Osteocyte (in vitro differentiated cells): Measurements from ENCODE around the gene RGS17. TPM values are rescaled to one million over a fixed set of nuclear protein-coding genes. Genes with fewer than 3 reads are reported as not detected.
"Not testable (repeated sequence)": the region's sequence is repeated elsewhere in the genome, so short reads cannot be mapped to it uniquely, and the experiment has no call there.

Source experiments
- DNase-seq: peaks from one replicate; pipeline ENCODE4 v3.0.0; 2021; ENCODE audit warnings: mixed read lengths; ENCODE audit not compliant: unreplicated experiment; ENCODE audit errors: extremely low spot score
- H3K27ac Mint-ChIP-seq: one replicate; pipeline ENCODE4 v1.8.0; 2021; ENCODE audit warnings: mild to moderate bottlenecking, mixed read lengths; ENCODE audit not compliant: unreplicated experiment
- H3K27me3 Mint-ChIP-seq: one replicate; pipeline ENCODE4 v1.8.0; 2021; ENCODE audit warnings: mixed read lengths; ENCODE audit not compliant: unreplicated experiment
- H3K36me3 Mint-ChIP-seq: one replicate; pipeline ENCODE4 v1.8.0; 2021; ENCODE audit warnings: mixed read lengths; ENCODE audit not compliant: unreplicated experiment
- H3K4me1 Mint-ChIP-seq: one replicate; pipeline ENCODE4 v1.8.0; 2021; ENCODE audit warnings: mixed read lengths; ENCODE audit not compliant: unreplicated experiment
- H3K4me3 Mint-ChIP-seq: one replicate; pipeline ENCODE4 v1.8.0; 2021; ENCODE audit warnings: mild to moderate bottlenecking, moderate library complexity, mixed read lengths; ENCODE audit not compliant: unreplicated experiment
- H3K9me3 Mint-ChIP-seq: one replicate; pipeline ENCODE4 v1.8.0; 2021; ENCODE audit warnings: mixed read lengths; ENCODE audit not compliant: unreplicated experiment
- CTCF ChIP-seq: fragments of 200-600 bp; sonication (generic); IDR thresholded peaks from 2 replicates; pipeline ENCODE4 v1.5.0; 2021; ENCODE audit warnings: antibody characterized with exemption, mild to moderate bottlenecking, moderate library complexity
- total RNA-seq: library from RNA; stranded (reverse); gene quantifications from 2 replicates; pipeline ENCODE4 v1.2.1, GENCODE V29; 2021

Gene RGS17
- total RNA-seq, 1 donor from 2014 or later: 2.9 TPM

- Mint-ChIP-seq H3K4me1 (peaks cover 56% of the 10 kb centered on the region), H3K27ac (peak overlapping the region; percentile 50), H3K4me3 (no peak overlapping the region), H3K27me3 (no peaks in the 10 kb centered on the region), H3K36me3 (peaks cover 12% of the 10 kb centered on the region), H3K9me3 (no peaks in the 10 kb centered on the region)
- DNase-seq: no peak
- TF ChIP-seq CTCF: no peak
These were observed 153.5 kb downstream of the RGS17 start for GRCh38 chr6:152977556-152977955.

GRCh38 chr6:152976749-152977148 is 154.3 kb downstream of the RGS17 start:
- Mint-ChIP-seq H3K27me3 (no peaks in the 10 kb centered on the region), H3K4me1 (peaks cover 52% of the 10 kb centered on the region), H3K4me3 (no peak overlapping the region), H3K27ac (peak overlapping the region; percentile 31), H3K36me3 (peaks cover 18% of the 10 kb centered on the region), H3K9me3 (no peaks in the 10 kb centered on the region)
- no peak for DNase-seq
- no peak for TF ChIP-seq CTCF

GRCh38 chr6:152975204-152975915 is 155.7 kb downstream of the RGS17 start:
- TF ChIP-seq CTCF: no peak
- Mint-ChIP-seq H3K4me1 (peaks cover 40% of the 10 kb centered on the region), H3K27ac (no peak overlapping the region), H3K27me3 (no peaks in the 10 kb centered on the region), H3K9me3 (no peaks in the 10 kb centered on the region), H3K36me3 (peaks cover 28% of the 10 kb centered on the region), H3K4me3 (no peak overlapping the region)
- no peak for DNase-seq

- Mint-ChIP-seq H3K27ac (no peak overlapping the region), H3K9me3 (peaks cover 7% of the 10 kb centered on the region), H3K27me3 (no peaks in the 10 kb centered on the region), H3K4me1 (peaks cover 31% of the 10 kb centered on the region), H3K4me3 (no peak overlapping the region), H3K36me3 (peaks cover 42% of the 10 kb centered on the region)
- TF ChIP-seq CTCF: no peak
- DNase-seq: no peak
These were observed 157.2 kb downstream of the RGS17 start for GRCh38 chr6:152973916-152974315.

- TF ChIP-seq CTCF: no peak
- Mint-ChIP-seq H3K4me1 (peaks cover 3% of the 10 kb centered on the region), H3K4me3 (no peak overlapping the region), H3K27ac (no peak overlapping the region), H3K36me3 (peaks cover 39% of the 10 kb centered on the region), H3K27me3 (no peaks in the 10 kb centered on the region), H3K9me3 (peaks cover 24% of the 10 kb centered on the region)
- no peak for DNase-seq
These were observed 161.2 kb downstream of the RGS17 start for GRCh38 chr6:152969688-152970418.

GRCh38 chr6:152966168-152966894 is 164.8 kb downstream of the RGS17 start:
- not testable (repeated sequence) for H3K27ac Mint-ChIP-seq, DNase-seq, H3K4me1 Mint-ChIP-seq, H3K4me3 Mint-ChIP-seq
- H3K27me3 Mint-ChIP-seq: peaks cover 22% of the 10 kb centered on the region
- peaks cover 23% of the 10 kb centered on the region for H3K36me3 Mint-ChIP-seq
- H3K9me3 Mint-ChIP-seq: peaks cover 32% of the 10 kb centered on the region
